ENCODE measurements around the gene NR3C1. TPM values are rescaled to one million over a fixed set of nuclear protein-coding genes. Genes with fewer than 3 reads are reported as not detected.

The NR3C1 gene
- polyA plus RNA-seq, 4 donors, result 30.6 to 86.8 (median 42.2) TPM

DNA sequence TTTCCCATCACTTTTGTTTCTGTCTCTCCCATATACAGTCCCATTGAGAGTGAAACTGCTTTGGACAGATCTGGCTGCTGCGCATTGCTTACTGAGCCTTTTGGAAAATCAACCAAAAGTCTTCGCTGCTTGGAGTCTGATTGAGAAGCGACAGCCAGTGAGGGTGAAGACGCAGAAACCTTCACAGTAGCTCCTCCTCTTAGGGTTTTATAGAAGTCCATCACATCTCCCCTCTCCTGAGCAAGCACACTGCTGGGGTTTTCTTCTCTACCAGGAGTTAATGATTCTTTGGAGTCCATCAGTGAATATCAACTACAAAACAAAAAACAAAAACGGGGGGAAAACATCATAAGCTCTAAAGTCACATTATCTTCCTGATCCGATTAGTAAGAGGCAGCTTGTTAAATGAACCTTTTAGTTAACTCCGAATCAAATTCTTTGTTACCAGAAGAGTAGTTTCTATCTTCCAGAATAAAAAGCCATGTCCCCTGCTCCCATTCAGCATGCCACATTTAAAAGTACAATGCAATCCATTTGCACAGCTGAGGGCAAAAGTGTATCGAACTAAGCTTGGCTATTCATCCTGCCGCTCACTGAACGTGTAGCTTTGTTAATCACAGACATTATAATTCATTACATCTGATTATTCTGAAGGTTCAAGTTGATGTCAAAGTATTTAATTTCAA, 2.8 kb downstream of the NR3C1 start:
- no peak for DNase-seq (ENCODE audit: low read depth in 4 of 4, low spot score in 3 of 4)

DNA sequence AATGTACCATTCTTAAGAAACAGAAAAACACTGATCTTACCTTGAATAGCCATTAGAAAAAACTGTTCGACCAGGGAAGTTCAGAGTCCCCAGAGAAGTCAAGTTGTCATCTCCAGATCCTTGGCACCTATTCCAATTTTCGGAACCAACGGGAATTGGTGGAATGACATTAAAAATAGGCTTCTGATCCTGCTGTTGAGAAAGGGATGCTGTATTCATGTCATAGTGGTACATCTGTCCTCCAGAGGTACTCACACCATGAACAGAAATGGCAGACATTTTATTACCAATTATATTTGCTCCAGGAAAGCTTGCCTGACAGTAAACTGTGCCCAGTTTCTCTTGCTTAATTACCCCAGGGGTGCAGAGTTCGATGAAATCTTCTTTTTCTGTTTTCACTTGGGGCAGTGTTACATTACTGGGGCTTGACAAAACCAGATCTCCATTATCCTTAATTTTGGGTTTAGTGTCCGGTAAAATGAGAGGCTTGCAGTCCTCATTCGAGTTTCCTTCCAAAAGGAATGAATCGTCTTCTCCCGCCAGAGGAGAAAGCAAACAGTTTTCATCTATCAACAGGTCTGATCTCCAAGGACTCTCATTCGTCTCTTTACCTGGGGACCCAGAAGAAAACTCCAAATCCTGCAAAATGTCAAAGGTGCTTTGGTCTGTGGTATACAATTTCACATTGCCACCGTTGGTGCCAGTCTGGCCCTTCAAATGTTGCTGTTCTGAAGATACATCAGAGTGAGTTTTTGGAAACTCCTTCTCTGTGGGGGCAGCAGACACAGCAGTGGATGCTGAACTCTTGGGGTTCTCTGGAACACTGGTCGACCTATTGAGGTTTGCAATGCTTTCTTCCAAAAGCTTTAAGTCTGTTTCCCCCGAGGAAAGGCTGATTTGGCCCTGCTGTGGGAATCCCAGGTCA, 3.6 kb downstream of the NR3C1 start:
- no peak for DNase-seq (ENCODE audit: low read depth in 4 of 4, low spot score in 3 of 4)

DNA sequence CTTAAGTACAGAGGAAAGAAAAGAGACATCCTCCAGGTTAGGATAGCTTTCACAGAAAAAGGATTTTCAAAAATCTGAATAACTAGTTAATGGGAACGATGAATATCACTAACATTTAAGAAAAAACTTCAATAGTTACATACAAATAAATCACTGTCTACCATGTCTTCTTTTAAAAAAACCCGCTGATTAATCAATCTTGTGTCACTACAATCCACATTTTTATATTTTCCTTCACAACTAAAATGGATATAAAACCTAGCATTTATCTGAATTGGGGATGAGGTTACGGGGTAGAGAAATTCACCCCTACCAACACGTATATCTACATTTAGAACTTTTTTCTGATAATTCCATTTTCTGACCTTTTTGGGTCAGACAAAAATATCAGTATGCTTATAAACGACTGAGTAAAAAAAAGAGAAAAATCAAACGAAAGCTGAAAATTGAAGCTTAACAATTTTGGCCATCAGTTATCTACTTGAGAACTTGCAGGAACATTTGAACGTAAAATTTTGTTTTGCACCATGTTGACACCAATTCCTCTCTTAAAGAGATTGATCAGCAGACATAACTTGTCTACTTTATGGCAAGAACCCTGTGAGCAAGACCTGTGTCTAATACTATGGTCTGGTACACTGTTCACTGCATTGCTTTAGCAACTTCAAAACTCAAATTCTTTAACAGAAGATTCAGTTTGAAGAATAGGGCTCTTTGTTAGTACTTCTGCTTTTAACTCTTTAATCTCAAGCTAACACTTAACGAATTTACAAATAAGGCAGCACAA, 4.8 kb downstream of the NR3C1 start:
- DNase-seq (ENCODE audit: low read depth in 4 of 4, low spot score in 3 of 4), result no peak

DNA sequence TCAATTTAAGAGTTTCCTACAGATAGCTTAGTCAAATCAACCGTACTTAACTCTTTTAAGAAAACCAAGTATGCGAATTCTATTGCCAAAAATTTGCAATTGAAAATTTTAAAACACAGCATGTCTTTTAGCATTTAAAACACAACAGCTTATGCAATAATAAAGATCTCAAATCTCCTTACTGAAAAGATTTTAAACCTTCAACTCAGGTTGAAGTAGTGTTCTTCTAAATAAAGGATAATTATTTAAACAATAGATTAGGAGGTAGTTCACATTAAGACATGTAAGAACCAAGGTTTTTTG, 5.5 kb downstream of the NR3C1 start:
- DNase-seq (ENCODE audit: low read depth in 4 of 4, low spot score in 3 of 4), result no peak

DNA sequence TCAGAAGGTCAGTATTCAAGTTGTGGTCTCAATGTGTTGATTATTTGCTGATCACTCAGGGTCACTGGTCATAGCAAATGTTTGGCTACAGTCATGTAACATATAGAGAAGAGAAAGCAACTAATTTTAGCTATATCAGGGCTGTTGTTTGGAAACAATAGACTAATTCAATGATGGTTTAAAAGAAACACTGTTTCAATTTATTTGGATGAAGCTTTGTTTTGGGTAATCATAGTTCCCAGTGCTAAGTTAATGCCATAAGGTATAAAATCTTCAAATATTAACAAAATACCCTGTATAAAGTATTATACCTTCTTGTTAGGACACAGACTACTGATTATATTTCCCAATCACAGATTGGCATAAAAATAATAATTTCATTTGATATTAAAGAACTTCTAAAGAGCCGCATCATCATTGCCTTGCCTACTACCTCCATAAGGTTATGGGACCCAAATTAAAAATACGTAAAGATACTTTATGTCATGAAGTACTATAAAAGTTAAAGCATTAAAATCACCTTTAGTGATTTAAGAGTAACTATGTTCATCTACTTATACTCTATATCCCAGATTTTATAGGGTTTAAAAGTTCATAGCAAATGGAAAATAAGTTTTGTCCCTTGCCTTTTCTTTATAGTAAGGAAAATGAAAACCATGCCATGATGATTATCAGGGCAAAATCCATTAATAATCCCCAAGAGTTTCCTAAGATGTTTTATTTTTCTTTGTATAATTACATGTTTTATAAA, 6.0 kb downstream of the NR3C1 start:
- DNase-seq (ENCODE audit: low read depth in 4 of 4, low spot score in 3 of 4), result no peak

DNA sequence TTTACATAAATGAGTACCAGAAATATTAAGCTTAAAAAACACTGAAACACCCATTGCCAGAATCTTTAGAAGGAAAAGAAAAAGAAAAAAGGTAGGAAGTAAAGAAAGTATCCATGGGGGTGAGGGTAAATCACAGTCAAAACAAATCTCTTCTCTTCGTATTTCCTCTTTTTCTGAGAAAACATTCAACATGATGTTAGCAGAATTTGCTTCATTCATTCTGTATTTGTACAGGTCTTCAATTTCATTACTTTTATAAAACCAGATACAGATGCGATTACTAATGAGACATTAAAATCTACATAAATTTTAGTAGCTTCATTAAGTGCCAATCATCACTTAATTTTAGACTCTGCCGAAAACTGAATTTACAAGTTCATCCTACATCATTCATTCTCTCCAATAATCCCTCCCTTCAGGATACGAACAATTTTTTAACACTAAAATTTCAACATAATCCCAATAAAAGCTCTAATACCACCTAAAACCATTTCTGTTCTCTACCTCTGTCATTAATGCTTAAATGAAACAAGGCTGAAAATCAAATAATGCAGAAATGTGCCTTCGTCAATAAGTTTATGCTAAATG, 7.0 kb downstream of the NR3C1 start:
- no peak for DNase-seq (ENCODE audit: low read depth in 4 of 4, low spot score in 3 of 4)

DNA sequence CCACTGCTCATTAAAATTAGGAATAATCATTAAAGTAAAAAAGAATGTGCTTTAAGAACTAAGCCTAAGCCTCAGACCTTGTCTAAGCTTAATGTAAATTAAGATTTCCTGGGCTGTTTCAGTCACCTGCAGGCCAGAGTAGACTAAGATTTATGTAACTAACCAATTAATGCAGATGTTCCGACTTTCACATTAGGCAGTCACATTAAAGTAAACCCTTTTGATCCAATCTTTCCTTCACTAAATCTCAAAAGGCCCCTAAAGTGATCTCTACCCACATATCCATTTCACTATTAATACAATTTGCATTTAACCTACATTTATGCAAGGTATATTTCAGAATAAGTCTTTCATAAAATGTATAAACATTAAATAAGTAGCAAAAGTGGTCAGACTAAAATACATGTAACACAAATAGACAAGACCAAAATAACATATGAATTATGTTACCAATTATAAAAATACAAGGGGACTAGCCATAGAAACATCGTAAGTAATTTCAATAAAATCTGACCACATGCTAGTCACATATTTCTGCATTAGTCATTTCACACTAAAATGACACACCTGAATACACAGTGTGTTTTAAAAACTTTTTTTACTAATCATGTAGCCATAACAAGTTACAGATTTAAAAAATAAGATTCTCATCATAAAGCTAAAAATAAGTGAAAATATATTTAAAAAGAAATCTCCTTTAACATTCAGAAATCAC, 7.7 kb downstream of the NR3C1 start:
- no peak for DNase-seq (ENCODE audit: low read depth in 4 of 4, low spot score in 3 of 4)

DNA sequence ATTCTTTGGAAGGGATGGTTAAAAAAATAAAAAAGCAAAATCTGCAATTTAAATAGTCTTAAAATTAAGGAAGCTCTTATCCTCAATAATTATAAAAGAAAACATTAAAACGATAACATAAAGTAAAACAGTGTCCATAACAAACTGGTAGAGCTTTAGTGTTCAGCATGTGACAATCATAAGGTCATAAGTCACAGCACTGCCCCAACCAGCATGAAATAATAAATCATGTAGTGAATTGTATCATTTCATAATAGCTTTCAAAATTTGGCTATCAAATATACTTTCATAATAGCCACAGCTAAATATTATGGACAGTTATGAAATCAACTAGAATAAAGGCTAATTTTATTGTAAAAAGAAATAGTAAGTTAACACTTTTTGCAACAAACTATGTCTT, 10.0 kb downstream of the NR3C1 start:
- DNase-seq (ENCODE audit: low read depth in 4 of 4, low spot score in 3 of 4), result no peak

DNA sequence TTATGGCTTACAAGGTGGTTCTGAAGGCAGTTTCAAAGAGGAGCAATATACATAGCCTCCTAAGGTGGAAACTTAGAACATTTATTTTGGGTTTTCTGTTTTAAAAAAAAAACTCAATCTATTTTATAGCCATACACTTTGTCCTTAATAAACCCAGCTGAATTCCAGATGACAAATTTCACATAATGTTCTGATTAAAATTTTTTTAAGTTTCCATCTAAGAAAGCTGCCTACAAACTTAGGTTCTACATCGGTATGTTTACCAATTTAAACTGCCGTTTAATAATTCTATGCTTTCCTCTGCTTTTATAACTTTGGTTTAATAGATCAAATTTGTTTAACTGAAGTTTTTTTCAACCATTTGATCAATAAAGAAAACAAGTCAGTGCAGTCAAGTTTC, 12.5 kb downstream of the NR3C1 start:
- no peak for DNase-seq (ENCODE audit: low read depth in 4 of 4, low spot score in 3 of 4)

DNA sequence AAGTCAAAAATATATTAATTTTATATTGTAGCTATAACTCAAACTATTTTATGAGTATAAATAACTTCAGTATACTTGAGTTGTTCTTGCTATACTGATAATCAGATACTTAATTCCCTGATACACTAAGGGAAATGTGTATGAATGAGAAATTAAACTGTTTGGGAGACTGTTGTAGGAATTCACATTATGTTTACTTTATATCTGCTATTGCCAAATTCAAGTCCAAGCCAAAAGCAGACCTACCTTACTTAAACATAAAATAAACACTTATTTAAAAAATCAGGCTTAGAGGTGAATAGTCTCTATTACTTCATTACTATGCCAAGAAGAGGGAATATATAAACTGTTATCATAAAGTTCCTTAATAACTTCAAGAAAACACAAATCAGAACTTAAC, 13.2 kb downstream of the NR3C1 start:
- DNase-seq (ENCODE audit: low read depth in 4 of 4, low spot score in 3 of 4), result no peak

DNA sequence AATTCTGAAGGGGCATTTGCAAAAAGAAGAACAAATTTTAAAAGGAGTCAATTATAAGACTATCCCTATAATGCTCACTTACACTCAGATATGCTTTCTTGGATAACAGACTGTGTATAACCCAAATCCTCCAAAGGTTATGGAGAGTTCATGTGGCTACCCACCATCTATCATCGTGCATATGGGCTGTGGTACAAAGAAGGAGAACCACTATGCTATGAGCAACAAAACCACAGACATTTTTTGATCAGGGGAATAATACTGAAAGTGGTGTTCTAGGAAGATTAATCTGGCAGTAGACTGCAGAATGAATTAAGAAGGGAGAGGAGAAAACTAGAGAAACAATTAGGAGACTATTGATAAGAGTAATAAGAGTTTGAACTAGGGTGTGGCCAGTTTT, 16.8 kb downstream of the NR3C1 start:
- DNase-seq (ENCODE audit: low read depth in 4 of 4, low spot score in 3 of 4), result no peak

DNA sequence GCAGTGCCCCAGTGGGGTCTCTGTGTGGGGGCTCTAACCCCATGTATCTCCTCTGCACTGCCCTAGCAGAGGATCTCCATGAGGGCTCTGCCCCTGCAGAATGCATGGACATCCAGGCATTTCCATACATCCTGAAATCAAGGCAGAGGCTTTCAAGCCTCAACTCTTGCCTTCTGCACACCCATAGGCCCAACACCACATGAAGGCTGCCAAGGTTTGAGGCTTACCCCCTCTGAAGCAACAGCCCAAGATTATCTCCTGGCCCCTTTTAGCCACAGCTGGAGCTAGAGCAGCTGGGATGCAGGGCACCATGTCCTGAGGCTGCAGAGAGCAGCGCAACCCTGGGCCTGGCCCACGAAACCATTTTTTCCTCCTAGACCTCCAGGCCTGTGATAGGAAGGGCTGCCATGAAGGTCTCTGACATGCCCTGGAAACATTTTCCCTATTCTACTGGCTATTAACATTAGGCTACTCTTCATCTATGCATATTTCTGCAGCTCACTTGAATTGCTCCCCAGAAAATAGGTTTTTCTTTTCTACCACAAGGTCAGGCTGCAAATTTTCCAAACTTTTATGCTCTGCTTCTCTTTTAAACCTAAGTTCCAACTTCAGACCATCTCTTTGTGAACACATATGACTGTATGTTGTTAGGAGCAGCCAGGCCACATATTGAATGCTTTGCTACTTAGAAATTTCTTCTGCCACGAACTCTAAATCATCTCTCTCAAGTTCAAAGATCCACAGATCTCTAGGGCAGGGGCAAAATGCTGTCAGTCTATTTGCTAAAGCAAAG, 18.4 kb downstream of the NR3C1 start:
- DNase-seq (ENCODE audit: low read depth in 4 of 4, low spot score in 3 of 4), result no peak

DNA sequence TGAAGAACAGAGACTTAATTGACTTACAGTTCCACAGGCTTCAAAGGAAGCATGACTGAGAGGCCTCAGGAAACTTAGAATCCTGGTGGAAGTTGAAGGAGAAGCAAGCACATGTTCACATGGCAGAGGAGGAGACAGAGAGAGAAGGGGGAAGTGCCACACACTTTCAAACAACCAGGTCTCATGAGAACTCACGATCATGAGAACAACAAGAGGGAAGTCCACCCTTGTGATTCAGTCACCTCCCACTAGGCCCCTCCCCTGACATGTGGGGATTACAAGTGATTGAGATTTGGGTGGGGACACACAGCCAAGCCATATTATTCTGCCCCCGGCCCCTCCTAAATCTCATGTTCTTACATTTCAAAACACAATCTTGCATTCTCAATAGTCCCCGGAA, 19.5 kb downstream of the NR3C1 start:
- no peak for DNase-seq (ENCODE audit: low read depth in 4 of 4, low spot score in 3 of 4)

DNA sequence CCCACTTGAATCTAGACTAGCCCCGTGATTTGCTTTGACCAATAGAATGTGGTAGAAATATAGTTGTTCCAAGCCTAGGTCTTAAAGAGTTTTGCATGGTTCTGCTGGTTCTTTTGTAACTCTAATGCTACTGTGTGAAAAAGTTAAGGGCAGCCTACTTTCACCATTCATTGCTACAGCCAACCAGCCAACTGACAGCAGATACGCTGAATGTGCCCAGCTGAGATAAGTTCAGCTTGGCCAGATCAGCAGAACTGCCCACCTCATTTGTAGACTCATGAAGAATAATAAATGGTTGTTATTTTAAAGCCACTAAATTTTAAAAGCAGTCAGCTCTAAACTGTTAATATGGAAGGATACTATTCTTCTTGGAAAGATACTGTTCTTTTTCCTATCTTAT, 23.9 kb downstream of the NR3C1 start:
- DNase-seq (ENCODE audit: low read depth in 4 of 4, low spot score in 3 of 4), result no peak

DNA sequence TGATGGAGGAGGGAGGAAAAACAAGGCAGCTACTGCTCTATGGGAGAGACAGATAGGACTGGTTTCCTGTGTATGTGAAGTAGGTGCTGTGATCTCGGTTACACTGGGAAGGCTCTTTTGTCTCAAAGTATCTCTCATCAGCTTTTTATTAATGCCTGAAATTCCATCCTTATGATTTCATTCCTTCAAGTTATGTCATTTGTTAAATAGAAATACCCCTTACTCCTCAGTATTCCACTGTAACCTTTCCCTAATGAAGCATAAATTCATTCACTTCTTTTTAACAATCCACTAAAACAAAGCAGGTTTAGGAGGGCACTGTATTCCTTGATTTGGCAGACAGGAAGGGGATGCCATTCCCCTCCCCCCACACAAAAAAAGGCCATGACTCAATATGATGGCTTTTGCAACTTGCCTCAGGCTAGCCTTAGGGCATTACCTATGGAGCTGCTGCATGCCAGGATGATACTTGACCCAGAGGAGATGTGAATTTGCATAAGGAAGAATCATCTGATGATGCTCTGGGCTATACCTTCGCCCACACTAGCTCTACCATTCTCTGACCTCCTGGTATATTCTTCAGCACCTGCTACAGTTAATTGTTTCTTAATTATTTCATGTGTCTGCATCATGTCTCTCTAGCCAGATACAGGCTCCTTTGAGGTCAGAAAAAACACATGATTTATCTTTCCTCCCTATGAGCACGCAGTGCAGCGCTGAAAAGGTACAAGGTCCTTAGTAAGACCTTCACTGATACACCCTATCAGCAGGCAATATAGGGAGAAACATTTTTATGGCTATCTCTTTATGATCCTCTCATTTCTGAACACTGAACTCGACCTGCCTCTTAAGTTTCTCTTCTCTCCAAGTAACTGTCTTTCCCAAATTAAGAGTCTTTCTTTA, 26.3 kb downstream of the NR3C1 start:
- no peak for DNase-seq (ENCODE audit: low read depth in 4 of 4, low spot score in 3 of 4)

DNA sequence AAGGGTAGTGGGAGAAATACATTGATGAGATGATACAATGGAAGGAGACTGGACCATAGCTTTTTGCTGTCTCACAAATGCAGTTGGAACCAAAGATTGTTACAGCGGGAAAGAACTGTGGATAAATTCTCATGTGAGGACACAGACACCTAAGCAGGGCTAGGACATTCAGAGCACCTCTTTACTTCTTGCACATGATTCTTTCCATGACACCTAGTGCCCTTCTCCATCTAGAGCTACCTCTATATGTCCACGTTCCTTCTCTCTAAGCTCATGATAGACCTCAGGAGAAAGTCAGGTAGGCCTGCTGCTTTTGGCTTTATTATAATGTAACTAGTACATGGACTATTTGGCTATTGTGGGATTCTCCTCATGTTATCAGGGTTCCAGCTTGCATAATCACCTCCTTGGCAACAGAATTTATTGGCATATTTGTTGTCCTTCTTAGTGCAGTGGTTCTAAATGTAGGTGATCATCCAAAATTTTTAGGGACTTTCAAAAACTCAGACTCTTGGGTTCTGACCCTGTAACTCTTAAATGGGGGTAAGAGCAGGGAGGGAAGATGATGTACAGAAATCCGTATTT, 27.2 kb downstream of the NR3C1 start:
- DNase-seq (ENCODE audit: low read depth in 4 of 4, low spot score in 3 of 4), result no peak

DNA sequence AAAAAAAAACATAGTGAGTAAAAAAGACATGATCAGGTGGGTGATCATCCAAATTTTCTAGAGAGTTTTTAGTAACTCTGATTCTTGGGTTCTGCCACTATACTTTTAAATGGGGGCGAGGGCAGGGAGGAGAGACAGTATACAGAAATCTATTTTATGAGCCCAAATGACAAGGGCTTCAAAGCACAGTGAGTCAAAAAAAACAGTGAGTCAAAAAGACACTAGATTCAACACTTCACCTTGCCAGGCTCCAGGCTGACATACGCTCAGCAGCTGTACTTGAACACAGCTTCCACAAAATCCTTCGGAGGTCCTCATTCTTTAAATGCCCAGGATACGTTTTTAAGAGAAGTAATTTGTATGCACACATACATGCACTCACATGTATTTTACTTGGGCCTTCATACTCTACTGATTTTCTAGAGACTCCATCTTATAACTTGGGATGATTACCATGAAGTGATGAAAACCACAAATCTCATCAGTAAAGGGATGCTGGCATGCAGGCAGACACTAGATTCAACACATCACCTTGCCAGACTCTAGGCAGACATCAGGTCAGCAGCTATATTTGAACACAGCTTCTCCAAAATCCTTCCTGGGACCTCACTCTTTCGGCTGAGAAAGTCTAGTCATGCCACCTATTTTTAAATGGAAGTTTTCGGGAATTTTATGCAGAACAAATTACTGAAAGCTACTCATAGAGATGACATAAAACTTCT, 28.8 kb downstream of the NR3C1 start:
- no peak for DNase-seq (ENCODE audit: low read depth in 4 of 4, low spot score in 3 of 4)
